ENCODE data around the gene SLC9B1. TPM values are rescaled to one million over a fixed set of nuclear protein-coding genes. Genes with fewer than 3 reads are reported as not detected.

The SLC9B1 gene
- total RNA-seq, 2 donors from 2014 or later = not detected

- no peaks in the 10 kb centered on the region for H3K36me3 ChIP-seq (replicated peaks in 1 of 2; ENCODE audit: insufficient read depth in 1 of 2, low read depth in 2 of 2)
- no peaks in the 10 kb centered on the region for H3K27me3 ChIP-seq
- ATAC-seq (no peak), DNase-seq (no peak)
- TF ChIP-seq POLR2A (IDR thresholded peaks at IDR 0.05) (no peak), CTCF (IDR thresholded peaks at IDR 0.05) (no peak)
- peaks cover 6% of the 10 kb centered on the region for H3K4me1 ChIP-seq
- WGBS, 2 donors = 94% methylated on average over 1 of the region's 1 CpG
- intact Hi-C loops (cut with DNase I) = no loop called here
- H3K9me3 ChIP-seq = no peaks in the 10 kb centered on the region
- no peak overlapping the region for H3K27ac ChIP-seq
- no peak overlapping the region for H3K4me3 ChIP-seq
Measured at GRCh38 chr4:102862747-102863146, 156.8 kb downstream of the SLC9B1 start.

GRCh38 chr4:102862016-102862415, 157.5 kb downstream of the SLC9B1 start:
- H3K9me3 ChIP-seq = no peaks in the 10 kb centered on the region
- intact Hi-C loops (cut with DNase I) = no loop called here
- no peaks in the 10 kb centered on the region for H3K27me3 ChIP-seq
- no peak overlapping the region for H3K4me3 ChIP-seq
- WGBS, 2 donors = 71 to 89% methylated on average over 1 of the region's 1 CpG
- H3K27ac ChIP-seq = peak overlapping the region in 1 of 4 donors; percentile 26
- DNase-seq (no peak), ATAC-seq (no peak)
- H3K36me3 ChIP-seq (replicated peaks in 1 of 2; ENCODE audit: insufficient read depth in 1 of 2, low read depth in 2 of 2) = no peaks in the 10 kb centered on the region
- no peaks in the 10 kb centered on the region for H3K4me1 ChIP-seq
- TF ChIP-seq CTCF (IDR thresholded peaks at IDR 0.05) (no peak), POLR2A (IDR thresholded peaks at IDR 0.05) (no peak)

GRCh38 chr4:102860611-102861324, 158.7 kb downstream of the SLC9B1 start:
- ATAC-seq (no peak), DNase-seq (no peak)
- no peaks in the 10 kb centered on the region for H3K27me3 ChIP-seq
- H3K4me3 ChIP-seq = no peak overlapping the region
- no peak overlapping the region for H3K27ac ChIP-seq
- H3K36me3 ChIP-seq (replicated peaks in 1 of 2; ENCODE audit: insufficient read depth in 1 of 2, low read depth in 2 of 2) = no peaks in the 10 kb centered on the region
- intact Hi-C loops (cut with DNase I) = no loop called here
- no peaks in the 10 kb centered on the region for H3K9me3 ChIP-seq
- WGBS, 2 donors = 83 to 100% methylated on average over 2 of the region's 2 CpGs
- TF ChIP-seq CTCF (IDR thresholded peaks at IDR 0.05) (no peak), POLR2A (IDR thresholded peaks at IDR 0.05) (no peak)
- H3K4me1 ChIP-seq = no peaks in the 10 kb centered on the region

- H3K4me3 ChIP-seq = no peak overlapping the region
- H3K9me3 ChIP-seq = no peaks in the 10 kb centered on the region
- intact Hi-C loops (cut with DNase I) = no loop called here
- H3K36me3 ChIP-seq (replicated peaks in 1 of 2; ENCODE audit: insufficient read depth in 1 of 2, low read depth in 2 of 2) = no peaks in the 10 kb centered on the region
- no peak for ATAC-seq
- no peaks in the 10 kb centered on the region for H3K27me3 ChIP-seq
- no peak for TF ChIP-seq POLR2A (IDR thresholded peaks at IDR 0.05)
- TF ChIP-seq CTCF (IDR thresholded peaks at IDR 0.05) = no peak
- no peak for DNase-seq
- H3K27ac ChIP-seq = no peak overlapping the region
- H3K4me1 ChIP-seq = no peaks in the 10 kb centered on the region
- 93% methylated on average over 2 of the region's 2 CpGs for WGBS, 2 donors
Measured at GRCh38 chr4:102858828-102859464, 160.6 kb downstream of the SLC9B1 start.

Other genes with a start within 250 kb of the SLC9B1 start
- gene UBE2D3, start 192.2 kb downstream of the SLC9B1 start, total RNA-seq = 100 to 1,000 TPM; 149 to 323 TPM
- 10 to 100 TPM in 1 of 2 donors, 1 to 10 TPM in 1; 4.0 to 23.6 TPM for gene CISD2, start 150.7 kb downstream of the SLC9B1 start, total RNA-seq
- 10 to 100 TPM; 10.1 to 14.8 TPM for gene SLC9B2, start 57.1 kb upstream of the SLC9B1 start, total RNA-seq
- 10 to 100 TPM; 25.4 to 40.2 TPM for gene BDH2, start 80.1 kb upstream of the SLC9B1 start, total RNA-seq
- gene CENPE, start 178.6 kb upstream of the SLC9B1 start, total RNA-seq = under 1 TPM; 0.26 to 0.33 TPM

Measured in body of pancreas (tissue), 4 donors.